Neuronal stem cell (in vitro differentiated cells): Measurements from ENCODE around the gene NEIL1.
"Not testable (repeated sequence)": the region's sequence is repeated elsewhere in the genome, so short reads cannot be mapped to it uniquely, and the experiment has no call there.

ENCODE experiments used
- DNase-seq: peaks from one replicate; pipeline ENCODE4 v3.0.0-alpha.2; 2013; ENCODE audit warnings: low spot score
- H2AFZ ChIP-seq: one replicate; pipeline ENCODE4 v1.6.1; 2013; ENCODE audit warnings: mild to moderate bottlenecking, low read length, inconsistent platforms
- H2AK5ac ChIP-seq: 2 replicates; pipeline ENCODE4 v1.6.1; 2013; ENCODE audit warnings: low read depth, mild to moderate bottlenecking, inconsistent platforms, low read length, moderate library complexity, mixed read lengths
- H2BK120ac ChIP-seq: 2 replicates; pipeline ENCODE4 v1.6.1; 2013; ENCODE audit warnings: low read depth, mild to moderate bottlenecking, inconsistent platforms, low read length, moderate library complexity, mixed read lengths
- H2BK12ac ChIP-seq: one replicate; pipeline ENCODE4 v1.6.1; 2013; ENCODE audit warnings: low read length, inconsistent platforms
- H2BK15ac ChIP-seq: 2 replicates; pipeline ENCODE4 v1.6.1; 2013; ENCODE audit warnings: mild to moderate bottlenecking, low read length, inconsistent platforms, mixed read lengths
- H2BK5ac ChIP-seq: one replicate; pipeline ENCODE4 v1.6.1; 2013; ENCODE audit warnings: inconsistent platforms, mild to moderate bottlenecking, low read length, moderate library complexity
- H3K14ac ChIP-seq: one replicate; pipeline ENCODE4 v1.6.1; 2013; ENCODE audit warnings: low read length, inconsistent platforms
- H3K18ac ChIP-seq: 2 replicates; pipeline ENCODE4 v1.6.1; 2013; ENCODE audit warnings: low read length, inconsistent platforms
- H3K23ac ChIP-seq: 2 replicates; pipeline ENCODE4 v1.6.1; 2013; ENCODE audit warnings: low read depth, mild to moderate bottlenecking, mixed read lengths, low read length, inconsistent platforms; ENCODE audit not compliant: poor library complexity
- H3K27ac ChIP-seq: replicated peaks from 3 replicates; pipeline ENCODE4 v1.5.1; 2013; ENCODE audit warnings: low read length, inconsistent platforms
- H3K27me3 ChIP-seq, 3 experiments: 2 replicates each; pipeline ENCODE4 v1.6.1; 2013; ENCODE audit warnings: low read length in 3 of 3, mild to moderate bottlenecking in 2 of 3, inconsistent platforms in 1 of 3, low read depth in 1 of 3, mixed read lengths in 1 of 3, moderate library complexity in 1 of 3; ENCODE audit not compliant: control insufficient read depth in 3 of 3, insufficient read depth in 3 of 3
- H3K36me3 ChIP-seq, 2 donors: replicated peaks in 1 of 2; 2 replicates each; pipeline ENCODE4 v1.6.1; 2013; ENCODE audit warnings: low read length in 2 of 2; ENCODE audit not compliant: control insufficient read depth in 2 of 2, insufficient read depth in 2 of 2
- H3K4ac ChIP-seq: 2 replicates; pipeline ENCODE4 v1.6.1; 2013; ENCODE audit warnings: inconsistent platforms, mild to moderate bottlenecking, low read length, moderate library complexity
- H3K4me1 ChIP-seq, 2 donors: 1 replicate in 1 of 2; 2 replicates in 1 of 2; pipeline ENCODE4 v1.6.1; 2013; ENCODE audit warnings: low read length in 2 of 2, low read depth in 1 of 2; ENCODE audit not compliant: control insufficient read depth in 2 of 2, insufficient read depth in 1 of 2
- H3K4me2 ChIP-seq: one replicate; pipeline ENCODE4 v1.6.1; 2013; ENCODE audit warnings: mild to moderate bottlenecking, low read length, inconsistent platforms; ENCODE audit not compliant: insufficient read depth, poor library complexity, severe bottlenecking
- H3K4me3 ChIP-seq, 2 donors: 2 replicates each; pipeline ENCODE4 v1.5.1; 2013; ENCODE audit warnings: low read length in 2 of 2, mild to moderate bottlenecking in 2 of 2, inconsistent platforms in 1 of 2, moderate library complexity in 1 of 2
- H3K79me1 ChIP-seq: one replicate; pipeline ENCODE4 v1.6.1; 2013; ENCODE audit warnings: low read depth, mild to moderate bottlenecking, inconsistent platforms, low read length, moderate library complexity
- H3K9ac ChIP-seq: one replicate; pipeline ENCODE4 v1.6.1; 2013; ENCODE audit warnings: mild to moderate bottlenecking, low read depth, low read length, inconsistent platforms; ENCODE audit not compliant: poor library complexity
- H3K9me3 ChIP-seq, 2 donors: replicated peaks in 1 of 2; 2 replicates each; pipeline versions ENCODE3 to v1.6.1; 2013; ENCODE audit warnings: low read length in 2 of 2, mild to moderate bottlenecking in 2 of 2, inconsistent platforms in 1 of 2, low read depth in 1 of 2, mixed read lengths in 1 of 2, moderate library complexity in 1 of 2; ENCODE audit not compliant: control insufficient read depth in 2 of 2, insufficient read depth in 1 of 2
- H4K8ac ChIP-seq: one replicate; pipeline ENCODE4 v1.6.1; 2013; ENCODE audit warnings: low read depth, mild to moderate bottlenecking, inconsistent platforms, low read length, moderate library complexity
- H4K91ac ChIP-seq: one replicate; pipeline ENCODE4 v1.6.1; 2013; ENCODE audit warnings: low read length, low read depth, mild to moderate bottlenecking, inconsistent platforms; ENCODE audit not compliant: poor library complexity
- WGBS, 2 donors: extraction: QIAGEN DNeasy Blood & Tissue Kit; methylation state at CpG; one replicate each; pipeline ENCODE4 v1.1.7; 2013; ENCODE audit warnings: missing lambda C conversion rate in 2 of 2, mixed read lengths in 1 of 2; ENCODE audit not compliant: insufficient read length in 2 of 2, insufficient replicate concordance in 1 of 2; ENCODE audit errors: extremely low coverage in 2 of 2; 5-methylcytosine and 5-hydroxymethylcytosine counted together

Gene NEIL1

GRCh38 chr15:75309711-75310110 lies 37.1 kb upstream of the NEIL1 start:
- Histone ChIP-seq H3K9ac (no peak overlapping the region), H2BK12ac (no peak overlapping the region), H2BK120ac (no peak overlapping the region), H2BK15ac (no peak overlapping the region), H3K4me3 (no peak overlapping the region), H3K36me3 (no peaks in the 10 kb centered on the region), H3K14ac (no peak overlapping the region), H3K27me3 (peaks cover 0 to 38% (median 7%) of the 10 kb centered on the region in 3 experiments), H3K23ac (no peak overlapping the region), H3K4me1 (no peaks in the 10 kb centered on the region), H3K4me2 (no peak overlapping the region), H3K79me1 (peaks cover 2% of the 10 kb centered on the region), H2AFZ (no peak overlapping the region), H3K27ac (no peak overlapping the region), H3K18ac (no peak overlapping the region), H2BK5ac (no peak overlapping the region), H4K91ac (no peak overlapping the region), H3K4ac (no peak overlapping the region), H4K8ac (no peak overlapping the region), H2AK5ac (no peak overlapping the region), H3K9me3 (no peaks in the 10 kb centered on the region)
- no peak for DNase-seq

GRCh38 chr15:75312548-75312947 lies 34.3 kb upstream of the NEIL1 start:
- Histone ChIP-seq H3K27me3 (peaks cover 0 to 23% (median 7%) of the 10 kb centered on the region in 3 experiments), H3K14ac (peak overlapping the region; percentile 21)
- not testable (repeated sequence) for H3K9me3 ChIP-seq, H3K4me2 ChIP-seq, H3K4ac ChIP-seq, H3K4me3 ChIP-seq, DNase-seq, H2BK15ac ChIP-seq, H2AK5ac ChIP-seq, H3K9ac ChIP-seq, H2AFZ ChIP-seq, H2BK120ac ChIP-seq, H3K23ac ChIP-seq, H3K36me3 ChIP-seq, H3K4me1 ChIP-seq, H3K79me1 ChIP-seq, H4K8ac ChIP-seq, H3K18ac ChIP-seq, H3K27ac ChIP-seq, H4K91ac ChIP-seq, H2BK12ac ChIP-seq, H2BK5ac ChIP-seq
- WGBS, 2 donors: no CpG with 5 or more reads among the region's 1 CpG

- peaks cover 0 to 16% (median 3%) of the 10 kb centered on the region in 3 experiments for H3K27me3 ChIP-seq
- no peaks in the 10 kb centered on the region for H3K36me3 ChIP-seq
- H2AK5ac ChIP-seq: peak overlapping the region; percentile 63
- H3K79me1 ChIP-seq: peaks cover 2% of the 10 kb centered on the region
- no peak overlapping the region for H3K4me2 ChIP-seq
- H2BK120ac ChIP-seq: no peak overlapping the region
- H2AFZ ChIP-seq: no peak overlapping the region
- no peak overlapping the region for H4K91ac ChIP-seq
- H3K4me1 ChIP-seq: no peaks in the 10 kb centered on the region
- H3K4me3 ChIP-seq: no peak overlapping the region
- H2BK12ac ChIP-seq: no peak overlapping the region
- H3K9me3 ChIP-seq: no peaks in the 10 kb centered on the region
- no peak overlapping the region for H3K27ac ChIP-seq
- no peak overlapping the region for H3K14ac ChIP-seq
- no peak overlapping the region for H2BK5ac ChIP-seq
- H3K23ac ChIP-seq: no peak overlapping the region
- H3K18ac ChIP-seq: no peak overlapping the region
- DNase-seq: no peak
- no peak overlapping the region for H3K4ac ChIP-seq
- no peak overlapping the region for H2BK15ac ChIP-seq
- no CpG with 5 or more reads among the region's 13 CpGs for WGBS, 2 donors
- H4K8ac ChIP-seq: no peak overlapping the region
- no peak overlapping the region for H3K9ac ChIP-seq
Measured at GRCh38 chr15:75313116-75313845, 33.6 kb upstream of the NEIL1 start.

DNA sequence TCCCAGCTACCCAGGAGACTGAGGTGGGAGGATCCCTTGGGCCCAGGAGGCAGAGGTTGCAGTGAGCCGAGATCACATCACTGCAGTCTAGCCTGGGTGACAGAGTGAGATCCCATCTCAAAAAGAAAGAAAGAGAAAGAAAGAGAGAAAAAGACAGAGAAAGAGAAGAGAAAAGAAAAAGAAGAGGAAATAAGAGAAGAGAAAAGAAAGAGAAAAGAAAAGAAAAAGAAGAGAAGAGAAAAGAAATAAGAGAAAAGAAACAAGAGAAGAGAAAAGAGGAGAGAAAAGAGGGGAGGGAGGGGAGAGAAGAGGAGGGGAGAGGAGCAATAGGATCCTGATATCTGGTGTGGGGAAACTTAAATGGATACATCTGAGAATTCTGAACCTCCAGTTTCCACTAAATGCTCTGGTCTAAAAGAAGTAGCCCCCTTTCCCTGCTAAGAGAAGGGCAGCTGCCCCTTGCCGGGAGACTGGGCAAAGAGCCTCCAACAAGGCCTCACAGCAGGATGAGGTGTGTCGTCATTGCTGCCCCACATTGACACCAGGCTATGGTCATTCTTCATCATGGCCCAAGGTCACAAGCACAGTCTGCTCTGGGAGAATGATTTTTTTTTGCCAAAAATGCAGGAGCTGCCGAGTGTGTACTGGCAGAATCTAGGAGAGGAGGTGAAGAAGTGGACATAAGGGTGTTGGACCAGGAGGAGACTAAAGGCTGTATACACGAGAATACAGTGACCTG lies 32.1 kb upstream of the NEIL1 start:
- no peak overlapping the region for H3K4me3 ChIP-seq
- no peak overlapping the region for H4K8ac ChIP-seq
- H2BK120ac ChIP-seq: no peak overlapping the region
- H3K27ac ChIP-seq: no peak overlapping the region
- no peaks in the 10 kb centered on the region for H3K36me3 ChIP-seq
- no peaks in the 10 kb centered on the region for H3K9me3 ChIP-seq
- peaks cover 0 to 14% (median 0%) of the 10 kb centered on the region in 3 experiments for H3K27me3 ChIP-seq
- H2BK5ac ChIP-seq: no peak overlapping the region
- no peak overlapping the region for H2AFZ ChIP-seq
- H3K4me2 ChIP-seq: no peak overlapping the region
- H3K14ac ChIP-seq: no peak overlapping the region
- H3K79me1 ChIP-seq: peaks cover 2% of the 10 kb centered on the region
- H2BK12ac ChIP-seq: no peak overlapping the region
- no peak overlapping the region for H4K91ac ChIP-seq
- H3K23ac ChIP-seq: no peak overlapping the region
- WGBS, 2 donors: no CpG with 5 or more reads among the region's 5 CpGs
- no peak overlapping the region for H2AK5ac ChIP-seq
- DNase-seq: no peak
- no peak overlapping the region for H3K4ac ChIP-seq
- H3K18ac ChIP-seq: no peak overlapping the region
- H3K9ac ChIP-seq: no peak overlapping the region
- no peaks in the 10 kb centered on the region for H3K4me1 ChIP-seq
- no peak overlapping the region for H2BK15ac ChIP-seq
